Tibial artery (tissue), 4 donors: ENCODE results near the gene XRCC3.

Source experiments
- DNase-seq, 2 donors: peaks; one replicate each; pipeline ENCODE4 v3.0.0-alpha.2; 2019
- H3K27ac ChIP-seq, 2 donors: fragments of 200-600 bp; sonication (generic) in 1 of 2; 1 replicate in 1 of 2; 2 replicates in 1 of 2; pipeline ENCODE4 v1.5.1; 2018 to 2019; ENCODE audit warnings: mild to moderate bottlenecking in 1 of 2
- H3K27me3 ChIP-seq, 2 donors: fragments of 200-600 bp; sonication (generic) in 1 of 2; one replicate each; pipeline versions ENCODE4 v1.5.1 to v1.6.0; 2016 to 2019
- H3K36me3 ChIP-seq, 3 donors: fragments of 200-600 bp; sonication (generic) in 2 of 3; one replicate each; pipeline ENCODE4 v1.5.1; 2016 to 2019; ENCODE audit warnings: mild to moderate bottlenecking in 2 of 3
- H3K4me1 ChIP-seq, 4 donors: fragments of 200-600 bp; sonication (generic) in 2 of 4; 1 replicate in 3 of 4; 2 replicates in 1 of 4; pipeline ENCODE4 v1.5.1; 2016 to 2019
- H3K4me3 ChIP-seq, 2 donors: fragments of 200-600 bp; sonication (generic) in 1 of 2; 1 replicate in 1 of 2; 2 replicates in 1 of 2; pipeline ENCODE4 v1.5.1; 2018 to 2019; ENCODE audit warnings: mild to moderate bottlenecking in 2 of 2
- H3K9me3 ChIP-seq, 3 donors: fragments of 200-600 bp; sonication (generic) in 1 of 3; one replicate each; pipeline ENCODE4 v1.5.1; 2016 to 2019
- CTCF ChIP-seq, 2 experiments: fragments of 200-600 bp in 1 of 2; fragments of 450-650 bp in 1 of 2; IDR thresholded peaks; one replicate each; pipeline ENCODE4 v1.5.1; 2017 to 2019; ENCODE audit warnings: antibody characterized with exemption in 2 of 2, mild to moderate bottlenecking in 1 of 2, moderate library complexity in 1 of 2
- intact Hi-C: fragments of 100-400 bp; cut with DNase I; formaldehyde crosslinking; loops from one replicate; pipeline ENCODE4 v1.15.0; 2023; ENCODE audit warnings: low total_unique reads

Gene XRCC3

GRCh38 chr14:103755060-103755459 lies 39.8 kb upstream of the XRCC3 start:
- Histone ChIP-seq H3K4me1 (no peaks in the 10 kb centered on the region), H3K4me3 (no peak overlapping the region), H3K27me3 (no peaks in the 10 kb centered on the region), H3K27ac (no peak overlapping the region), H3K36me3 (peaks cover 0 to 24% (median 0%) of the 10 kb centered on the region in 3 donors), H3K9me3 (no peaks in the 10 kb centered on the region)
- intact Hi-C loops, result no loop called here
- no peak for TF ChIP-seq CTCF (IDR thresholded peaks at IDR 0.05)
- DNase-seq, result no peak

GRCh38 chr14:103753774-103754173 lies 38.5 kb upstream of the XRCC3 start:
- Histone ChIP-seq H3K9me3 (no peaks in the 10 kb centered on the region), H3K4me1 (no peaks in the 10 kb centered on the region), H3K27ac (no peak overlapping the region), H3K27me3 (no peaks in the 10 kb centered on the region), H3K36me3 (peaks cover 0 to 36% (median 7%) of the 10 kb centered on the region in 3 donors), H3K4me3 (no peak overlapping the region)
- no peak for DNase-seq
- intact Hi-C loops, result no loop called here
- TF ChIP-seq CTCF (IDR thresholded peaks at IDR 0.05), result no peak

GRCh38 chr14:103749860-103750259 lies 34.6 kb upstream of the XRCC3 start:
- Histone ChIP-seq H3K27ac (no peak overlapping the region), H3K9me3 (no peaks in the 10 kb centered on the region), H3K36me3 (peaks cover 0 to 63% (median 7%) of the 10 kb centered on the region in 3 donors), H3K4me3 (no peak overlapping the region), H3K27me3 (no peaks in the 10 kb centered on the region), H3K4me1 (no peaks in the 10 kb centered on the region)
- TF ChIP-seq CTCF (IDR thresholded peaks at IDR 0.05), result peak in 1 of 2 experiments; percentile 33
- intact Hi-C loops, result no loop called here
- no peak for DNase-seq

GRCh38 chr14:103749452-103749851 lies 34.2 kb upstream of the XRCC3 start:
- intact Hi-C loops, result no loop called here
- Histone ChIP-seq H3K9me3 (no peaks in the 10 kb centered on the region), H3K27me3 (no peaks in the 10 kb centered on the region), H3K4me3 (no peak overlapping the region), H3K27ac (no peak overlapping the region), H3K4me1 (no peaks in the 10 kb centered on the region), H3K36me3 (peaks cover 0 to 66% (median 7%) of the 10 kb centered on the region in 3 donors)
- no peak for DNase-seq
- TF ChIP-seq CTCF (IDR thresholded peaks at IDR 0.05), result no peak

- H3K27me3 ChIP-seq, result no peaks in the 10 kb centered on the region
- intact Hi-C loops, result no loop called here
- no peaks in the 10 kb centered on the region for H3K4me1 ChIP-seq
- H3K9me3 ChIP-seq, result no peaks in the 10 kb centered on the region
- no peak for DNase-seq
- peaks cover 0 to 68% (median 7%) of the 10 kb centered on the region in 3 donors for H3K36me3 ChIP-seq
- H3K27ac ChIP-seq, result no peak overlapping the region
- TF ChIP-seq CTCF (IDR thresholded peaks at IDR 0.05), result no peak
- no peak overlapping the region for H3K4me3 ChIP-seq
Observed at GRCh38 chr14:103748534-103748857, 33.2 kb upstream of the XRCC3 start.

- Histone ChIP-seq H3K36me3 (peaks cover 0 to 64% (median 7%) of the 10 kb centered on the region in 3 donors), H3K4me3 (no peak overlapping the region), H3K9me3 (no peaks in the 10 kb centered on the region), H3K4me1 (no peaks in the 10 kb centered on the region), H3K27ac (no peak overlapping the region), H3K27me3 (no peaks in the 10 kb centered on the region)
- intact Hi-C loops, result no loop called here
- DNase-seq, result no peak
- TF ChIP-seq CTCF (IDR thresholded peaks at IDR 0.05), result no peak
Observed at GRCh38 chr14:103746701-103747100, 31.4 kb upstream of the XRCC3 start.
